GM23338 (cell line): ENCODE measurements around the gene LFNG. TPM values are rescaled to one million over a fixed set of nuclear protein-coding genes. Genes with fewer than 3 reads are reported as not detected.

Experiments
- ATAC-seq: fragments of 200-7000 bp; cut with Tn5 transposase; 3 replicates; pipeline ENCODE4 v1.9.1; 2020
- DNase-seq: peaks from one replicate; pipeline ENCODE4 v3.0.0-alpha.2; 2015; ENCODE audit warnings: low spot score
- H2AFZ ChIP-seq: fragments of 200-600 bp; sonication (generic); 2 replicates; pipeline ENCODE4 v1.8.0; 2016; ENCODE audit warnings: antibody characterized with exemption, mild to moderate bottlenecking, moderate library complexity
- H3F3A ChIP-seq: fragments of 200-600 bp; sonication (generic); replicated peaks from 2 replicates; pipeline ENCODE4 v1.8.0; 2017; ENCODE audit warnings: antibody characterized with exemption, mixed run types, low read depth
- H3K27ac ChIP-seq: fragments of 200-600 bp; sonication (generic); 2 replicates; pipeline ENCODE4 v1.6.1; 2016; ENCODE audit warnings: low read depth
- H3K27me3 ChIP-seq: fragments of 200-600 bp; sonication (generic); 2 replicates; pipeline ENCODE4 v1.8.0; 2016; ENCODE audit warnings: mild to moderate bottlenecking, mixed run types, moderate library complexity; ENCODE audit not compliant: insufficient read depth
- H3K36me3 ChIP-seq: fragments of 200-600 bp; sonication (generic); 2 replicates; pipeline ENCODE4 v1.8.0; 2016; ENCODE audit warnings: mild to moderate bottlenecking; ENCODE audit not compliant: insufficient read depth
- H3K4me1 ChIP-seq: fragments of 200-600 bp; sonication (generic); 2 replicates; pipeline ENCODE4 v1.8.0; 2016; ENCODE audit warnings: mild to moderate bottlenecking, moderate library complexity; ENCODE audit not compliant: insufficient read depth
- H3K4me2 ChIP-seq: fragments of 200-600 bp; sonication (generic); 2 replicates; pipeline ENCODE4 v1.7.1; 2017; ENCODE audit warnings: mixed run types
- H3K4me3 ChIP-seq: fragments of 200-600 bp; sonication (generic); 2 replicates; pipeline ENCODE4 v1.6.1; 2016; ENCODE audit warnings: mixed run types
- H3K79me2 ChIP-seq: fragments of 200-600 bp; sonication (generic); replicated peaks from 2 replicates; pipeline ENCODE4 v1.8.0; 2017; ENCODE audit warnings: mild to moderate bottlenecking; ENCODE audit not compliant: insufficient read depth
- H3K9me2 ChIP-seq: fragments of 200-600 bp; sonication (generic); 2 replicates; pipeline ENCODE4 v1.8.0; 2017; ENCODE audit not compliant: insufficient read depth
- H4K20me1 ChIP-seq: fragments of 200-600 bp; sonication (generic); replicated peaks from 2 replicates; pipeline ENCODE4 v1.8.0; 2017; ENCODE audit warnings: mild to moderate bottlenecking; ENCODE audit not compliant: insufficient read depth
- H3K27ac Mint-ChIP-seq: 2 replicates; pipeline ENCODE4 v1.8.0; 2020; ENCODE audit warnings: inconsistent platforms, mild to moderate bottlenecking, moderate library complexity, mixed read lengths
- H3K27me3 Mint-ChIP-seq: 3 replicates; pipeline ENCODE4 v1.8.0; 2022; ENCODE audit warnings: low read depth, mild to moderate bottlenecking, moderate library complexity, mixed read lengths, inconsistent platforms; ENCODE audit not compliant: insufficient read depth, poor library complexity
- H3K36me3 Mint-ChIP-seq: 3 replicates; pipeline ENCODE4 v1.8.0; 2021; ENCODE audit warnings: low read depth, mild to moderate bottlenecking, inconsistent platforms, moderate library complexity, mixed read lengths
- H3K4me1 Mint-ChIP-seq: 3 replicates; pipeline ENCODE4 v1.8.0; 2020; ENCODE audit warnings: mild to moderate bottlenecking, inconsistent platforms, mixed read lengths
- H3K4me3 Mint-ChIP-seq: 3 replicates; pipeline ENCODE4 v1.8.0; 2021; ENCODE audit warnings: moderate library complexity, mild to moderate bottlenecking, inconsistent platforms, mixed read lengths
- H3K9me3 Mint-ChIP-seq: 3 replicates; pipeline ENCODE4 v1.8.0; 2020; ENCODE audit warnings: moderate library complexity, mild to moderate bottlenecking, inconsistent platforms, mixed read lengths
- CREB1 ChIP-seq: fragments of 250-450 bp; sonication (Bioruptor Pico); IDR thresholded peaks from 2 replicates; pipeline ENCODE4 v1.5.0; 2020; ENCODE audit warnings: low read depth, mild to moderate bottlenecking, moderate library complexity
- EZH2 ChIP-seq: fragments of 200-600 bp; sonication (generic); IDR thresholded peaks from one replicate; pipeline ENCODE4 v1.8.0; 2017; ENCODE audit warnings: antibody characterized with exemption, mild to moderate bottlenecking, low read depth; ENCODE audit not compliant: unreplicated experiment
- EZH2phosphoT487 ChIP-seq: fragments of 200-600 bp; sonication (generic); IDR thresholded peaks from one replicate; pipeline ENCODE4 v1.8.1; 2018; ENCODE audit warnings: antibody characterized with exemption; ENCODE audit not compliant: unreplicated experiment
- JUNB ChIP-seq: IDR thresholded peaks from one replicate; pipeline ENCODE4 v1.6.1; 2016; ENCODE audit warnings: antibody characterized with exemption; ENCODE audit not compliant: unreplicated experiment
- NANOG ChIP-seq: IDR thresholded peaks from 2 replicates; pipeline ENCODE4 v1.6.1; 2016; ENCODE audit warnings: antibody characterized with exemption, borderline replicate concordance
- POLR2AphosphoS5 ChIP-seq: IDR thresholded peaks from 2 replicates; pipeline ENCODE4 v1.6.1; 2016; ENCODE audit warnings: antibody characterized with exemption, low read depth
- STAT1 ChIP-seq: IDR thresholded peaks from one replicate; pipeline ENCODE4 v1.6.1; 2016; ENCODE audit warnings: antibody characterized with exemption; ENCODE audit not compliant: unreplicated experiment
- ZNF114 ChIP-seq: fragments of 250-450 bp; sonication (Bioruptor Pico); IDR thresholded peaks from 2 replicates; pipeline ENCODE4 v1.5.0; 2020; ENCODE audit warnings: mild to moderate bottlenecking, moderate library complexity
- ZNF331 ChIP-seq: fragments of 250-450 bp; sonication (Bioruptor Pico); IDR thresholded peaks from 2 replicates; pipeline ENCODE4 v1.5.0; 2020; ENCODE audit warnings: low read depth, mild to moderate bottlenecking, moderate library complexity
- polyA plus RNA-seq: library from polyadenylated mRNA; unstranded; fragments of >200 nt; fragmentation: Nextera tagmentation; extraction: Ambion mirVana; gene quantifications from 2 replicates; pipeline ENCODE4 v1.2.1, GENCODE V29; 2016
- total RNA-seq: library from RNA; depleted of rRNA; stranded (reverse); fragments of >200 nt; shearing (Covaris generic); gene quantifications from 2 replicates; pipeline ENCODE4 v1.2.3, GENCODE V29; 2014
- TF ChIP-seq, protein P1 (sequence below): IDR thresholded peaks from 2 replicates; pipeline ENCODE4 v1.6.1; 2016; ENCODE audit warnings: antibody characterized with exemption
- TF ChIP-seq, protein P2 (sequence below): IDR thresholded peaks from one replicate; pipeline ENCODE4 v1.6.1; 2018; ENCODE audit warnings: antibody characterized with exemption; ENCODE audit not compliant: unreplicated experiment
- TF ChIP-seq, protein P3 (sequence below): fragments of 250-450 bp; sonication (Bioruptor Pico); IDR thresholded peaks from 2 replicates; pipeline ENCODE4 v1.5.0; 2020; ENCODE audit warnings: mild to moderate bottlenecking, moderate library complexity
- TF ChIP-seq, protein P4 (sequence below), 2 experiments: fragments of 200-600 bp in 1 of 2; sonication (generic) in 1 of 2; conservative IDR thresholded peaks; 2 replicates each; pipeline versions ENCODE4 v1.5.1 to v1.6.1; 2016 to 2017; ENCODE audit warnings: antibody characterized with exemption in 2 of 2, low read depth in 2 of 2, mild to moderate bottlenecking in 2 of 2, moderate library complexity in 1 of 2

LFNG gene
- total and polyA plus RNA-seq, 2 experiments from 2014 or later, result 1.7 to 35.4 TPM

DNA sequence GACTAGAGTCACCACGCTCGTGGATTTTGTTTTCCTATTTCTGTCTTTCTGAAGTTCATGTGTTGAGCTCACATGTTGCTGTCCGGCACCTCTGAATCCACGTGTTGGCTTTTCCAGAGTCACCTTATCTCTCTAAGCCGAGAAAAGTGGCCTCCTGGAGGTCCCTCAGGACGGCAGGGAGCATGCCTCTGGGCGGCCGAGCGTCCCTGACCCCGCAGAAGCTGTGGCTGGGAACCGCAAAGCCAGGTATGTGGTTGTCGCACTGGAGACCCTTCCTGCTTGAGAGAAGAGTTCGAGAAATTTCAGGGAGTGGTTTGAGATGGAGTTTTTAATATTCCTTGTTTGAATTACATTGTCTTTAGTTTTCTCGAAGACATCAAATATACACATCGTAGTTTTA, 51.8 kb downstream of the LFNG start:
- ATAC-seq (no peak), DNase-seq (no peak)
- no peaks in the 10 kb centered on the region for H3K9me3 Mint-ChIP-seq
- no peak overlapping the region for H3K4me3 ChIP-seq
- H2AFZ ChIP-seq, result no peak overlapping the region
- H3K27ac ChIP-seq, result no peak overlapping the region
- no peak overlapping the region for H3K4me3 Mint-ChIP-seq
- H3K4me2 ChIP-seq, result no peak overlapping the region
- TF ChIP-seq CREB1 (CRISPR knock-in tag) (no peak), EZH2 (no peak), STAT1 (no peak), JUNB (no peak), POLR2AphosphoS5 (no peak), ZNF331 (CRISPR knock-in tag) (no peak), ZNF114 (CRISPR knock-in tag) (no peak), NANOG (no peak), EZH2phosphoT487 (no peak)
- TF ChIP-seq, protein P1, sequence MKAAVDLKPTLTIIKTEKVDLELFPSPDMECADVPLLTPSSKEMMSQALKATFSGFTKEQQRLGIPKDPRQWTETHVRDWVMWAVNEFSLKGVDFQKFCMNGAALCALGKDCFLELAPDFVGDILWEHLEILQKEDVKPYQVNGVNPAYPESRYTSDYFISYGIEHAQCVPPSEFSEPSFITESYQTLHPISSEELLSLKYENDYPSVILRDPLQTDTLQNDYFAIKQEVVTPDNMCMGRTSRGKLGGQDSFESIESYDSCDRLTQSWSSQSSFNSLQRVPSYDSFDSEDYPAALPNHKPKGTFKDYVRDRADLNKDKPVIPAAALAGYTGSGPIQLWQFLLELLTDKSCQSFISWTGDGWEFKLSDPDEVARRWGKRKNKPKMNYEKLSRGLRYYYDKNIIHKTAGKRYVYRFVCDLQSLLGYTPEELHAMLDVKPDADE, result no peak
- TF ChIP-seq, protein P2, sequence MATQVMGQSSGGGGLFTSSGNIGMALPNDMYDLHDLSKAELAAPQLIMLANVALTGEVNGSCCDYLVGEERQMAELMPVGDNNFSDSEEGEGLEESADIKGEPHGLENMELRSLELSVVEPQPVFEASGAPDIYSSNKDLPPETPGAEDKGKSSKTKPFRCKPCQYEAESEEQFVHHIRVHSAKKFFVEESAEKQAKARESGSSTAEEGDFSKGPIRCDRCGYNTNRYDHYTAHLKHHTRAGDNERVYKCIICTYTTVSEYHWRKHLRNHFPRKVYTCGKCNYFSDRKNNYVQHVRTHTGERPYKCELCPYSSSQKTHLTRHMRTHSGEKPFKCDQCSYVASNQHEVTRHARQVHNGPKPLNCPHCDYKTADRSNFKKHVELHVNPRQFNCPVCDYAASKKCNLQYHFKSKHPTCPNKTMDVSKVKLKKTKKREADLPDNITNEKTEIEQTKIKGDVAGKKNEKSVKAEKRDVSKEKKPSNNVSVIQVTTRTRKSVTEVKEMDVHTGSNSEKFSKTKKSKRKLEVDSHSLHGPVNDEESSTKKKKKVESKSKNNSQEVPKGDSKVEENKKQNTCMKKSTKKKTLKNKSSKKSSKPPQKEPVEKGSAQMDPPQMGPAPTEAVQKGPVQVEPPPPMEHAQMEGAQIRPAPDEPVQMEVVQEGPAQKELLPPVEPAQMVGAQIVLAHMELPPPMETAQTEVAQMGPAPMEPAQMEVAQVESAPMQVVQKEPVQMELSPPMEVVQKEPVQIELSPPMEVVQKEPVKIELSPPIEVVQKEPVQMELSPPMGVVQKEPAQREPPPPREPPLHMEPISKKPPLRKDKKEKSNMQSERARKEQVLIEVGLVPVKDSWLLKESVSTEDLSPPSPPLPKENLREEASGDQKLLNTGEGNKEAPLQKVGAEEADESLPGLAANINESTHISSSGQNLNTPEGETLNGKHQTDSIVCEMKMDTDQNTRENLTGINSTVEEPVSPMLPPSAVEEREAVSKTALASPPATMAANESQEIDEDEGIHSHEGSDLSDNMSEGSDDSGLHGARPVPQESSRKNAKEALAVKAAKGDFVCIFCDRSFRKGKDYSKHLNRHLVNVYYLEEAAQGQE, result no peak
- TF ChIP-seq, protein P3, sequence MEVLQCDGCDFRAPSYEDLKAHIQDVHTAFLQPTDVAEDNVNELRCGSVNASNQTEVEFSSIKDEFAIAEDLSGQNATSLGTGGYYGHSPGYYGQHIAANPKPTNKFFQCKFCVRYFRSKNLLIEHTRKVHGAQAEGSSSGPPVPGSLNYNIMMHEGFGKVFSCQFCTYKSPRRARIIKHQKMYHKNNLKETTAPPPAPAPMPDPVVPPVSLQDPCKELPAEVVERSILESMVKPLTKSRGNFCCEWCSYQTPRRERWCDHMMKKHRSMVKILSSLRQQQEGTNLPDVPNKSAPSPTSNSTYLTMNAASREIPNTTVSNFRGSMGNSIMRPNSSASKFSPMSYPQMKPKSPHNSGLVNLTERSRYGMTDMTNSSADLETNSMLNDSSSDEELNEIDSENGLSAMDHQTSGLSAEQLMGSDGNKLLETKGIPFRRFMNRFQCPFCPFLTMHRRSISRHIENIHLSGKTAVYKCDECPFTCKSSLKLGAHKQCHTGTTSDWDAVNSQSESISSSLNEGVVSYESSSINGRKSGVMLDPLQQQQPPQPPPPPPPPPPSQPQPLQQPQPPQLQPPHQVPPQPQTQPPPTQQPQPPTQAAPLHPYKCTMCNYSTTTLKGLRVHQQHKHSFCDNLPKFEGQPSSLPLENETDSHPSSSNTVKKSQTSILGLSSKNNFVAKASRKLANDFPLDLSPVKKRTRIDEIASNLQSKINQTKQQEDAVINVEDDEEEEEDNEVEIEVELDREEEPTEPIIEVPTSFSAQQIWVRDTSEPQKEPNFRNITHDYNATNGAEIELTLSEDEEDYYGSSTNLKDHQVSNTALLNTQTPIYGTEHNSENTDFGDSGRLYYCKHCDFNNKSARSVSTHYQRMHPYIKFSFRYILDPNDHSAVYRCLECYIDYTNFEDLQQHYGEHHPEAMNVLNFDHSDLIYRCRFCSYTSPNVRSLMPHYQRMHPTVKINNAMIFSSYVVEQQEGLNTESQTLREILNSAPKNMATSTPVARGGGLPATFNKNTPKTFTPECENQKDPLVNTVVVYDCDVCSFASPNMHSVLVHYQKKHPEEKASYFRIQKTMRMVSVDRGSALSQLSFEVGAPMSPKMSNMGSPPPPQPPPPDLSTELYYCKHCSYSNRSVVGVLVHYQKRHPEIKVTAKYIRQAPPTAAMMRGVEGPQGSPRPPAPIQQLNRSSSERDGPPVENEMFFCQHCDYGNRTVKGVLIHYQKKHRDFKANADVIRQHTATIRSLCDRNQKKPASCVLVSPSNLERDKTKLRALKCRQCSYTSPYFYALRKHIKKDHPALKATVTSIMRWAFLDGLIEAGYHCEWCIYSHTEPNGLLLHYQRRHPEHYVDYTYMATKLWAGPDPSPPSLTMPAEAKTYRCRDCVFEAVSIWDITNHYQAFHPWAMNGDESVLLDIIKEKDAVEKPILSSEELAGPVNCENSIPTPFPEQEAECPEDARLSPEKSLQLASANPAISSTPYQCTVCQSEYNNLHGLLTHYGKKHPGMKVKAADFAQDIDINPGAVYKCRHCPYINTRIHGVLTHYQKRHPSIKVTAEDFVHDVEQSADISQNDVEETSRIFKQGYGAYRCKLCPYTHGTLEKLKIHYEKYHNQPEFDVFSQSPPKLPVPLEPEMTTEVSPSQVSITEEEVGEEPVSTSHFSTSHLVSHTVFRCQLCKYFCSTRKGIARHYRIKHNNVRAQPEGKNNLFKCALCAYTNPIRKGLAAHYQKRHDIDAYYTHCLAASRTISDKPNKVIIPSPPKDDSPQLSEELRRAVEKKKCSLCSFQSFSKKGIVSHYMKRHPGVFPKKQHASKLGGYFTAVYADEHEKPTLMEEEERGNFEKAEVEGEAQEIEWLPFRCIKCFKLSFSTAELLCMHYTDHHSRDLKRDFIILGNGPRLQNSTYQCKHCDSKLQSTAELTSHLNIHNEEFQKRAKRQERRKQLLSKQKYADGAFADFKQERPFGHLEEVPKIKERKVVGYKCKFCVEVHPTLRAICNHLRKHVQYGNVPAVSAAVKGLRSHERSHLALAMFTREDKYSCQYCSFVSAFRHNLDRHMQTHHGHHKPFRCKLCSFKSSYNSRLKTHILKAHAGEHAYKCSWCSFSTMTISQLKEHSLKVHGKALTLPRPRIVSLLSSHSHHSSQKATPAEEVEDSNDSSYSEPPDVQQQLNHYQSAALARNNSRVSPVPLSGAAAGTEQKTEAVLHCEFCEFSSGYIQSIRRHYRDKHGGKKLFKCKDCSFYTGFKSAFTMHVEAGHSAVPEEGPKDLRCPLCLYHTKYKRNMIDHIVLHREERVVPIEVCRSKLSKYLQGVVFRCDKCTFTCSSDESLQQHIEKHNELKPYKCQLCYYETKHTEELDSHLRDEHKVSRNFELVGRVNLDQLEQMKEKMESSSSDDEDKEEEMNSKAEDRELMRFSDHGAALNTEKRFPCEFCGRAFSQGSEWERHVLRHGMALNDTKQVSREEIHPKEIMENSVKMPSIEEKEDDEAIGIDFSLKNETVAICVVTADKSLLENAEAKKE (CRISPR knock-in tag), result no peak
- TF ChIP-seq, protein P4, sequence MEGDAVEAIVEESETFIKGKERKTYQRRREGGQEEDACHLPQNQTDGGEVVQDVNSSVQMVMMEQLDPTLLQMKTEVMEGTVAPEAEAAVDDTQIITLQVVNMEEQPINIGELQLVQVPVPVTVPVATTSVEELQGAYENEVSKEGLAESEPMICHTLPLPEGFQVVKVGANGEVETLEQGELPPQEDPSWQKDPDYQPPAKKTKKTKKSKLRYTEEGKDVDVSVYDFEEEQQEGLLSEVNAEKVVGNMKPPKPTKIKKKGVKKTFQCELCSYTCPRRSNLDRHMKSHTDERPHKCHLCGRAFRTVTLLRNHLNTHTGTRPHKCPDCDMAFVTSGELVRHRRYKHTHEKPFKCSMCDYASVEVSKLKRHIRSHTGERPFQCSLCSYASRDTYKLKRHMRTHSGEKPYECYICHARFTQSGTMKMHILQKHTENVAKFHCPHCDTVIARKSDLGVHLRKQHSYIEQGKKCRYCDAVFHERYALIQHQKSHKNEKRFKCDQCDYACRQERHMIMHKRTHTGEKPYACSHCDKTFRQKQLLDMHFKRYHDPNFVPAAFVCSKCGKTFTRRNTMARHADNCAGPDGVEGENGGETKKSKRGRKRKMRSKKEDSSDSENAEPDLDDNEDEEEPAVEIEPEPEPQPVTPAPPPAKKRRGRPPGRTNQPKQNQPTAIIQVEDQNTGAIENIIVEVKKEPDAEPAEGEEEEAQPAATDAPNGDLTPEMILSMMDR (conservative IDR thresholded peaks at IDR 0.05; ENCODE audit: low read depth in 2 of 2), result no peak
- peaks cover 12% of the 10 kb centered on the region; the same call in 1 of the 2 replicates for H3F3A ChIP-seq
- no peaks in the 10 kb centered on the region; the same call in 1 of the 2 replicates for H3K4me1 ChIP-seq
- H3K4me1 Mint-ChIP-seq, result peaks cover 11% of the 10 kb centered on the region
- no peak overlapping the region for H3K27ac Mint-ChIP-seq
- H3K79me2 ChIP-seq, result no peaks in the 10 kb centered on the region
- H3K36me3 Mint-ChIP-seq, result no peaks in the 10 kb centered on the region; the same call in 2 of the 3 replicates
- no peaks in the 10 kb centered on the region for H3K27me3 ChIP-seq
- H3K36me3 ChIP-seq, result no peaks in the 10 kb centered on the region
- peaks cover 8% of the 10 kb centered on the region for H3K27me3 Mint-ChIP-seq
- no peaks in the 10 kb centered on the region for H4K20me1 ChIP-seq
- no peaks in the 10 kb centered on the region for H3K9me2 ChIP-seq
